Endothelial cell of umbilical vein (primary cell): ENCODE data around the gene TUBG2. TPM values are rescaled to one million over a fixed set of nuclear protein-coding genes. Genes with fewer than 3 reads are reported as not detected.
A peak's percentile ranks its signal among the peaks of the same experiment; 100 is the strongest.

ENCODE experiments used
- BruUV-seq: library from RNA; stranded (reverse); fragments of 400-500 nt; replicated peaks from 2 replicates; lab custom pipeline; 2021; lab: Mats Ljungman, UMichigan
- CTCF ChIA-PET: fragments of 300-600, 350-600 bp; sonication (Branson Sonifier 250); formaldehyde crosslinking; loops from one replicate; lab custom pipeline; 2021; ENCODE audit warnings: antibody characterized with exemption, inconsistent platforms; lab: Charles Lee
- POLR2A ChIA-PET: fragments of 300-600, 350-600 bp; sonication (Branson Sonifier 250); formaldehyde crosslinking; loops from one replicate; lab custom pipeline; 2021; ENCODE audit warnings: antibody characterized with exemption, inconsistent platforms; lab: Charles Lee
- DNase-seq: peaks from one replicate; pipeline ENCODE4 v3.0.0-alpha.2; 2011; ENCODE audit warnings: low read depth, low spot score
- FAIRE-seq: peaks from 2 replicates; lab custom pipeline; 2011; peaks lifted over from hg19 to GRCh38; lab: Jason Lieb, UNC
- H2AFZ ChIP-seq: 2 replicates; pipeline ENCODE4 v1.6.0; 2012; ENCODE audit warnings: low read depth, low read length, control low read depth, inconsistent platforms
- H3K27ac ChIP-seq: 2 replicates; pipeline ENCODE4 v1.5.1; 2011; ENCODE audit warnings: low read depth, mild to moderate bottlenecking, control low read depth, low read length, moderate library complexity; ENCODE audit not compliant: insufficient read depth
- H3K27me3 ChIP-seq, 2 experiments: 2 replicates each; pipeline versions ENCODE4 v1.6.0 to v1.6.1; 2011; ENCODE audit warnings: low read length in 2 of 2, mixed read lengths in 1 of 2; ENCODE audit not compliant: control insufficient read depth in 2 of 2, insufficient read depth in 2 of 2
- H3K36me3 ChIP-seq, 2 experiments: 2 replicates in 1 of 2; 3 replicates in 1 of 2; pipeline ENCODE4 v1.5.1; 2011; ENCODE audit warnings: low read length in 2 of 2, mild to moderate bottlenecking in 1 of 2, moderate library complexity in 1 of 2; ENCODE audit not compliant: control insufficient read depth in 2 of 2, insufficient read depth in 2 of 2; ENCODE audit errors: extremely low read depth in 1 of 2
- H3K4me1 ChIP-seq: 3 replicates; pipeline ENCODE4 v1.5.1; 2011; ENCODE audit warnings: mild to moderate bottlenecking, low read length; ENCODE audit not compliant: control insufficient read depth, insufficient read depth; ENCODE audit errors: extremely low read depth
- H3K4me2 ChIP-seq: 2 replicates; pipeline ENCODE4 v1.6.1; 2011; ENCODE audit warnings: low read length, control low read depth, mixed read lengths; ENCODE audit not compliant: insufficient read depth
- H3K4me3 ChIP-seq, 3 experiments: fragments of 200-600 bp in 1 of 3; sonication (generic), shearing (Covaris generic) in 1 of 3; replicated peaks in 1 of 3; 2 replicates each; pipeline ENCODE4 v1.5.1; 2011 to 2016; ENCODE audit warnings: control low read depth in 3 of 3, low read length in 3 of 3, mild to moderate bottlenecking in 2 of 3, inconsistent platforms in 1 of 3, low read depth in 1 of 3, moderate library complexity in 1 of 3; ENCODE audit not compliant: insufficient read depth in 1 of 3
- H3K79me2 ChIP-seq: 2 replicates; pipeline ENCODE4 v1.6.0; 2012; ENCODE audit warnings: low read length, inconsistent platforms; ENCODE audit not compliant: control insufficient read depth, insufficient read depth
- H3K9ac ChIP-seq: replicated peaks from 2 replicates; pipeline ENCODE3; 2011; ENCODE audit warnings: low read length, control low read depth; ENCODE audit not compliant: insufficient read depth; ENCODE audit errors: extremely low read depth
- H3K9me1 ChIP-seq: replicated peaks from 3 replicates; pipeline ENCODE4 v1.6.0; 2011; ENCODE audit warnings: mild to moderate bottlenecking, low read length; ENCODE audit not compliant: control insufficient read depth, insufficient read depth; ENCODE audit errors: extremely low read depth
- H3K9me3 ChIP-seq: replicated peaks from 2 replicates; pipeline ENCODE4 v1.5.1; 2012; ENCODE audit warnings: low read length, inconsistent platforms; ENCODE audit not compliant: control insufficient read depth, insufficient read depth
- H4K20me1 ChIP-seq: replicated peaks from 2 replicates; pipeline ENCODE3; 2011; ENCODE audit warnings: mild to moderate bottlenecking, low read length; ENCODE audit not compliant: control insufficient read depth, insufficient read depth; ENCODE audit errors: extremely low read depth
- EZH2 ChIP-seq: IDR thresholded peaks from 2 replicates; pipeline ENCODE4 v1.6.1; 2012; ENCODE audit warnings: borderline replicate concordance, low read depth, mild to moderate bottlenecking, moderate library complexity, low read length, inconsistent platforms; ENCODE audit not compliant: severe bottlenecking
- FOS ChIP-seq: IDR thresholded peaks from 2 replicates; pipeline ENCODE4 v1.6.1; 2011; ENCODE audit warnings: mild to moderate bottlenecking, low read length, moderate library complexity, borderline replicate concordance; ENCODE audit not compliant: insufficient read depth
- GATA2 ChIP-seq: IDR thresholded peaks from 2 replicates; pipeline ENCODE4 v1.7.0; 2011; ENCODE audit warnings: low read depth, mild to moderate bottlenecking, moderate library complexity, mixed read lengths, low read length; ENCODE audit not compliant: insufficient read length, insufficient read depth
- JUN ChIP-seq: IDR thresholded peaks from 2 replicates; pipeline ENCODE4 v1.6.1; 2011; ENCODE audit warnings: borderline replicate concordance, low read depth; ENCODE audit not compliant: insufficient read length, insufficient read depth
- MYC ChIP-seq: IDR thresholded peaks from one replicate; pipeline ENCODE4 v1.6.1; 2011; ENCODE audit warnings: mild to moderate bottlenecking, low read depth, low read length
- POLR2A ChIP-seq: IDR thresholded peaks from 2 replicates; pipeline ENCODE4 v1.6.1; 2012; ENCODE audit warnings: low read depth, mild to moderate bottlenecking, control low read depth, low read length
- POLR2AphosphoS5 ChIP-seq: IDR thresholded peaks from 2 replicates; pipeline ENCODE4 v1.6.1; 2012; ENCODE audit warnings: low read depth, mild to moderate bottlenecking, control low read depth, low read length, moderate library complexity; ENCODE audit not compliant: insufficient read depth
- dilution Hi-C: fragments of 300-500 bp; cut with MboI; formaldehyde crosslinking; loops from one replicate; pipeline ENCODE4 v1.15.0; 2019; ENCODE audit warnings: low sequenced_read_pairs; ENCODE audit not compliant: extremely low pct_ligation_motif_present
- intact Hi-C: fragments of 100-400 bp; cut with micrococcal nuclease; formaldehyde crosslinking; loops from one replicate; pipeline ENCODE4 v1.10.0; 2022
- polyA plus RNA-seq, 4 experiments: library from polyadenylated mRNA; depleted of rRNA in 3 of 4; stranded (reverse) in 3 of 4; unstranded in 1 of 4; fragments of >200 nt; gene quantifications; 2 replicates each; pipeline versions ENCODE4 v1.2.1 to v1.2.3, GENCODE V29; 2011 to 2012; ENCODE audit warnings: missing spikeins in 1 of 4
- total RNA-seq: library from RNA; stranded (reverse); gene quantifications from 2 replicates; pipeline ENCODE4 v1.2.3, GENCODE V29; 2021
- TF ChIP-seq, protein P1 (sequence below): IDR thresholded peaks from 2 replicates; pipeline ENCODE4 v1.6.1; 2011; ENCODE audit not compliant: insufficient read depth, insufficient read length
- TF ChIP-seq, protein P2 (sequence below), 2 donors: IDR thresholded peaks; 1 replicate in 1 of 2; 2 replicates in 1 of 2; pipeline ENCODE4 v1.5.1; 2011; ENCODE audit warnings: low read length in 2 of 2, mild to moderate bottlenecking in 2 of 2, moderate library complexity in 2 of 2, control low read depth in 1 of 2, inconsistent platforms in 1 of 2, low read depth in 1 of 2; ENCODE audit not compliant: insufficient read depth in 1 of 2; ENCODE audit errors: extremely low read depth in 1 of 2

The TUBG2 gene
- total and polyA plus RNA-seq, 2 donors (not counting 3 experiments of a cell fraction or from before 2014, with no cell fraction given): 13.2 to 17.7 TPM

DNA sequence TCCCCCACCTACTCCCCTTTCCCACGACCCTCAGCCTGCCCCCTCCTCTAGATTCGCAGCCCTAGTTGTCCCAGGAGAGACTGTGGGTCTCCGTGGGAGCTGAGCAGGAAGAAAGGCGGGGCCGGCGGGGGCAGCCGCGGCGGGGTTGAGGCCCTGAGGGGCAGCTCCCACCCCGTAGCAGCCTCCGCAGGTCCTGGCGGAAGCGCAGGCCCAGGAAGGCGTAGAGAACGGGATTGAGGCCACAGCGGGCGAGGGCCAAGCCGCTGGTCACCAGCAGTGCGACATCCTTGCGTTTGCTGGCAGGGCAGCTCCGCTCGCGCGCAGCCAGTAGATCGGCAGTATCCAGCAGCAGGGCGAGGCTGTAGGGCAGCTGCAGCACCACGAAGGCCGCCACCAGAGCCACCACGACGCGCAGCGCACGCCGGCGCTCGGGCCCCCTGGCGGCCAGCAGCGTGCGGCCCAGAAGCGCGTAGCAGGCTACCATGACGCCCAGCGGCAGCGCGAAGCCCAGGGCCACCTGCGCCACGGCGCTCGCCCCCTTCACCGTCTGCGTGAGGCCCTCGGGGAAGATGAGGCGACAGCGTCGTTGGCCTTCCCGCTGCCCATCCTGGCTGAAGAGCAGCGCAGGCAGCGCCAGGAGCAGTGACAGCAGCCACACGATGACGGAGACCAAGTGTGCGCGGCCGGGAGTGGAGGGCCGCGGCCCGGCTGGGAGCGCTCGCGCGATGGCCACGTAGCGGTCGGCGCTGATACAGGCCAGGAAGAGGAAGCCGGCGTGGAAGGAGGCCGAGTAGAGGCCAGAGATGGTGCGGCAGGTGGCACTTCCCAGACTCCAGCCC lies 20.6 kb downstream of the TUBG2 start:
- H3K4me3 ChIP-seq: peak overlapping the region in 1 of 3 experiments; percentile 16
- DNase-seq (peak; percentile 82), FAIRE-seq (peak; percentile 81)
- H4K20me1 ChIP-seq: no peaks in the 10 kb centered on the region
- H3K9me3 ChIP-seq: no peaks in the 10 kb centered on the region
- ChIA-PET CTCF (interaction anchor here (0.7 to 8.3 kb wide), 12 partner anchors 16 to 131 kb away, joined by 3 to 235 read pairs (median 4); partner anchors contain the start of genes PSMC3IP, RETREG3, TUBG1 and TUBG2), POLR2A (no interaction called here)
- no peaks in the 10 kb centered on the region for H3K36me3 ChIP-seq
- peaks cover 46% of the 10 kb centered on the region for H3K4me1 ChIP-seq
- H3K27me3 ChIP-seq: peaks cover 0 to 5% of the 10 kb centered on the region in 2 experiments
- no peaks in the 10 kb centered on the region for H3K79me2 ChIP-seq
- peak overlapping the region; percentile 13 for H3K4me2 ChIP-seq
- BruUV-seq: no TSS peak
- no peak overlapping the region for H3K9ac ChIP-seq
- peak overlapping the region; percentile 95 for H2AFZ ChIP-seq
- H3K27ac ChIP-seq: peak overlapping the region; percentile 26
- TF ChIP-seq MYC (peak; percentile 31), EZH2 (no peak), POLR2AphosphoS5 (peak; percentile 43), JUN (no peak), FOS (no peak), GATA2 (no peak), POLR2A (no peak)
- TF ChIP-seq, protein P1, sequence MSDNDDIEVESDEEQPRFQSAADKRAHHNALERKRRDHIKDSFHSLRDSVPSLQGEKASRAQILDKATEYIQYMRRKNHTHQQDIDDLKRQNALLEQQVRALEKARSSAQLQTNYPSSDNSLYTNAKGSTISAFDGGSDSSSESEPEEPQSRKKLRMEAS: peak; percentile 56
- TF ChIP-seq, protein P2, sequence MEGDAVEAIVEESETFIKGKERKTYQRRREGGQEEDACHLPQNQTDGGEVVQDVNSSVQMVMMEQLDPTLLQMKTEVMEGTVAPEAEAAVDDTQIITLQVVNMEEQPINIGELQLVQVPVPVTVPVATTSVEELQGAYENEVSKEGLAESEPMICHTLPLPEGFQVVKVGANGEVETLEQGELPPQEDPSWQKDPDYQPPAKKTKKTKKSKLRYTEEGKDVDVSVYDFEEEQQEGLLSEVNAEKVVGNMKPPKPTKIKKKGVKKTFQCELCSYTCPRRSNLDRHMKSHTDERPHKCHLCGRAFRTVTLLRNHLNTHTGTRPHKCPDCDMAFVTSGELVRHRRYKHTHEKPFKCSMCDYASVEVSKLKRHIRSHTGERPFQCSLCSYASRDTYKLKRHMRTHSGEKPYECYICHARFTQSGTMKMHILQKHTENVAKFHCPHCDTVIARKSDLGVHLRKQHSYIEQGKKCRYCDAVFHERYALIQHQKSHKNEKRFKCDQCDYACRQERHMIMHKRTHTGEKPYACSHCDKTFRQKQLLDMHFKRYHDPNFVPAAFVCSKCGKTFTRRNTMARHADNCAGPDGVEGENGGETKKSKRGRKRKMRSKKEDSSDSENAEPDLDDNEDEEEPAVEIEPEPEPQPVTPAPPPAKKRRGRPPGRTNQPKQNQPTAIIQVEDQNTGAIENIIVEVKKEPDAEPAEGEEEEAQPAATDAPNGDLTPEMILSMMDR (IDR thresholded peaks at IDR 0.05; ENCODE audit: extremely low read depth in 1 of 2, insufficient read depth in 1 of 2, low read depth in 1 of 2, low read length in 2 of 2): peak; percentile 88 to 92
- dilution Hi-C loops (no loop called here), intact Hi-C loops (loop anchor here (1.0 to 5.0 kb wide), 3 partner anchors 101 to 357 kb away; partner anchors contain the start of gene WNK4)
- H3K9me1 ChIP-seq: no peaks in the 10 kb centered on the region
